OCI-LY3 (cell line): ENCODE measurements around the gene PGLYRP4.

ENCODE experiments used
- H2AFZ ChIP-seq: fragments of 200-600, 300-600 bp; shearing (Covaris generic); 2 replicates; pipeline ENCODE4 v1.6.0; 2014; ENCODE audit warnings: antibody characterized with exemption, low read depth, low read length
- H3K27ac ChIP-seq: fragments of 200-600, 300-600 bp; sonication (generic); 2 replicates; pipeline ENCODE4 v1.5.1; 2014; ENCODE audit warnings: mild to moderate bottlenecking, low read length, moderate library complexity, mixed read lengths
- H3K27me3 ChIP-seq: fragments of 200-600, 300-600 bp; sonication (generic); 2 replicates; pipeline ENCODE4 v1.6.1; 2014; ENCODE audit warnings: low read depth, low read length, mixed read lengths
- H3K36me3 ChIP-seq: fragments of 200-600, 300-600 bp; sonication (generic); replicated peaks from 2 replicates; pipeline ENCODE3; 2014; ENCODE audit warnings: low read depth, low read length, mixed read lengths
- H3K4me1 ChIP-seq: fragments of 300-600, 200-600 bp; sonication (generic); 2 replicates; pipeline ENCODE4 v1.6.1; 2014; ENCODE audit warnings: low read length, mixed read lengths
- H3K4me2 ChIP-seq: fragments of 200-600, 300-600 bp; sonication (generic); 2 replicates; pipeline ENCODE4 v1.6.1; 2014; ENCODE audit warnings: low read length, mixed read lengths
- H3K4me3 ChIP-seq: fragments of 300-600, 200-600 bp; sonication (generic); 2 replicates; pipeline ENCODE4 v1.5.1; 2014; ENCODE audit warnings: antibody characterized with exemption, mild to moderate bottlenecking, low read length, moderate library complexity
- H3K79me2 ChIP-seq: fragments of 300-600, 200-600 bp; shearing (Covaris generic); 2 replicates; pipeline ENCODE4 v1.6.1; 2014; ENCODE audit warnings: mild to moderate bottlenecking, low read length, mixed read lengths
- H3K9ac ChIP-seq: fragments of 300-600, 200-600 bp; shearing (Covaris generic); 2 replicates; pipeline ENCODE4 v1.6.0; 2014; ENCODE audit warnings: mild to moderate bottlenecking, low read length, moderate library complexity
- H3K9me3 ChIP-seq: fragments of 200-600, 300-600 bp; shearing (Covaris generic); 2 replicates; pipeline ENCODE4 v1.6.1; 2014; ENCODE audit warnings: low read length, mixed read lengths; ENCODE audit not compliant: insufficient read depth
- H4K20me1 ChIP-seq: fragments of 200-600, 300-600 bp; sonication (generic); 2 replicates; pipeline ENCODE4 v1.6.1; 2016; ENCODE audit warnings: low read length, mixed read lengths; ENCODE audit not compliant: insufficient read depth
- EZH2phosphoT487 ChIP-seq: fragments of 200-600 bp; shearing (Covaris generic); IDR thresholded peaks from 2 replicates; pipeline ENCODE4 v1.6.1; 2018; ENCODE audit warnings: antibody characterized with exemption, mixed run types, low read depth
- TF ChIP-seq, protein P1 (sequence below): fragments of 200-600, 300-600 bp; sonication (generic); IDR thresholded peaks from 2 replicates; pipeline ENCODE4 v1.5.1; 2014; ENCODE audit warnings: antibody characterized with exemption, low read length, low read depth

The PGLYRP4 gene

DNA sequence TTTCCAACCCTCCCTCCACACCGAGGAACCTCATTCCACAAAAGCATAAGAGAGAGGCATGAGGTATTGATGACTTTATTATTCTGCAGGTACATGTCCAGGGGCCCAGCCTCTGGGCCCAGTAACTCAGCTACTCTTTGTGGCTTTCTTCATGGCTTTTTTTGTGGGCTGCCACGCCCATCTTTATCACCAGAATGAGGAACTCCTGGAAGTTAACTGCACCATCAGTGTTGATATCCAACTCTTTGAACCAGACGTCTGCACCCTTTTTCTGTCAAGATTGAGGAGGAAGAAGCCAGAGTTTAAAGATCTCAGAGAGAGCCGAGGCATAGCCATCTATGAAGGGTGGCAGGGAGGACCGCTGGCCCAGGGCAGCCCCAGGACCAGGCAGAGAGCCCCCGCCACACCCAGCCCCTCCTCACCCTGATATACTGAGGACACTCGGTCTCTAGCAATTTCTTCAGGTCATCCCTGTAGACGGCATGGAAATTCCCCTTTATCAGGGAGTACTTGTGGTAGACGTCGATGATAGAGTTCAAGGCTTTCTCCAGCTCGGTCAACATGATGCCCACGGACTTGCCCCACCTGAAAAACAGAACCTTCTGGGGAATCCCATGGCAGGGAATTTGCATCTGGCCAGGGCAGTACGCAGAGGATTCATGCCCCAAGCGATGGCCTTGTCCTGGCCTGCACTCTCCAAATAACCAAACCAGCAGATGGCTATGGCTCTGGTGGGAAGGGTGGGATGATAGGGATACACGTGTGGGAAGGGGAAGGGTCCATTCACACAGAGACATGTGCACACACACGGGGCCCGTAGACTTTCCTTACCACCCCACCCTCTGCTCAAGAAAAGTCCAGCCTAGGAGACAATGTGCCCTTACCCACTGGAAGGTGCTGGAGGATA is 41.6 kb upstream of the PGLYRP4 start:
- TF ChIP-seq, protein P1, sequence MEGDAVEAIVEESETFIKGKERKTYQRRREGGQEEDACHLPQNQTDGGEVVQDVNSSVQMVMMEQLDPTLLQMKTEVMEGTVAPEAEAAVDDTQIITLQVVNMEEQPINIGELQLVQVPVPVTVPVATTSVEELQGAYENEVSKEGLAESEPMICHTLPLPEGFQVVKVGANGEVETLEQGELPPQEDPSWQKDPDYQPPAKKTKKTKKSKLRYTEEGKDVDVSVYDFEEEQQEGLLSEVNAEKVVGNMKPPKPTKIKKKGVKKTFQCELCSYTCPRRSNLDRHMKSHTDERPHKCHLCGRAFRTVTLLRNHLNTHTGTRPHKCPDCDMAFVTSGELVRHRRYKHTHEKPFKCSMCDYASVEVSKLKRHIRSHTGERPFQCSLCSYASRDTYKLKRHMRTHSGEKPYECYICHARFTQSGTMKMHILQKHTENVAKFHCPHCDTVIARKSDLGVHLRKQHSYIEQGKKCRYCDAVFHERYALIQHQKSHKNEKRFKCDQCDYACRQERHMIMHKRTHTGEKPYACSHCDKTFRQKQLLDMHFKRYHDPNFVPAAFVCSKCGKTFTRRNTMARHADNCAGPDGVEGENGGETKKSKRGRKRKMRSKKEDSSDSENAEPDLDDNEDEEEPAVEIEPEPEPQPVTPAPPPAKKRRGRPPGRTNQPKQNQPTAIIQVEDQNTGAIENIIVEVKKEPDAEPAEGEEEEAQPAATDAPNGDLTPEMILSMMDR = no peak
- no peak for TF ChIP-seq EZH2phosphoT487
- H3K27ac ChIP-seq = no peak overlapping the region
- H2AFZ ChIP-seq = no peak overlapping the region
- H3K9me3 ChIP-seq = no peaks in the 10 kb centered on the region
- peaks cover 84% of the 10 kb centered on the region for H3K27me3 ChIP-seq
- H4K20me1 ChIP-seq = no peaks in the 10 kb centered on the region
- no peaks in the 10 kb centered on the region for H3K36me3 ChIP-seq
- no peak overlapping the region for H3K9ac ChIP-seq
- no peaks in the 10 kb centered on the region for H3K4me1 ChIP-seq
- H3K79me2 ChIP-seq = no peaks in the 10 kb centered on the region
- no peak overlapping the region for H3K4me2 ChIP-seq
- H3K4me3 ChIP-seq = no peak overlapping the region

DNA sequence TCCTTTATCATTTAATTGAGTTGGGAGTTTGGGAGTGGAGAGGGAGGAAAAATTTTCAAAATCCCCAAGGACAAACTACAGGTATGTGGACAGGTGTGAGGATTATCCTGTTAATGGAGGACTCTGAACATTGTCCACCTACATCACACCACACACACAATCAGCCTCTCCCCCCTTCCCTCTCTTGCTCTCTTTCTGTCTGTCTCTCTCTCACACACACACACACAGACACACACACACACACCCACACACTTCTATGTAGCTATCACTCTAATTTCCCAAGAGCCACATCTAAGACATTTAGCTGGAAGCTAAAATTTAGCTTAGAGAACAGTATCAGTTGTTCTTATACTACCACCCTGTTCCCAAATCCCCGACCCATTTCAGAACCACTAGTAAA is 40.8 kb upstream of the PGLYRP4 start:
- H4K20me1 ChIP-seq = no peaks in the 10 kb centered on the region
- no peak overlapping the region for H2AFZ ChIP-seq
- no peak overlapping the region for H3K4me3 ChIP-seq
- TF ChIP-seq, protein P1 = no peak
- no peak for TF ChIP-seq EZH2phosphoT487
- H3K9ac ChIP-seq = no peak overlapping the region
- H3K27ac ChIP-seq = no peak overlapping the region
- H3K4me2 ChIP-seq = no peak overlapping the region
- H3K79me2 ChIP-seq = no peaks in the 10 kb centered on the region
- H3K36me3 ChIP-seq = no peaks in the 10 kb centered on the region
- no peaks in the 10 kb centered on the region for H3K9me3 ChIP-seq
- H3K4me1 ChIP-seq = no peaks in the 10 kb centered on the region
- H3K27me3 ChIP-seq = peaks cover 84% of the 10 kb centered on the region

DNA sequence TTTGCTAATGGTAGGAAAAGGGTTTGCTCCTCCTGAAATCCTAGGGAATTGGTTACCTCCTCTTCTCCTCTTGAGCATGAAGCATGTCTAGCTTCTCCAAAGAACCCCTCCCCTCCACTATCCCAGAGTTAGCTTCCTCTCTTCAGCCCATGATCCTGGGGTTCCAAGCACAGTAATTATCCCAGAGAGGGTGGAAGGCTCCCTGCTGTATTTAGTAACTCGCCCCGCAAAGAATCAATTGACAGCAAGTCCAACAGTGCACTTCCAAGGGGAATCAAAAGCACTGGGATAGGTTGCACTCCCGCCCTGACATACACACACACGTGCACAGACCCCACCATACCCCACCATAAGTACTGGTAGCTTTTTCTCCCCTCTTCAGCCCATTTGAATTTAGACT is 39.1 kb upstream of the PGLYRP4 start:
- H3K27ac ChIP-seq = no peak overlapping the region
- no peaks in the 10 kb centered on the region for H3K79me2 ChIP-seq

DNA sequence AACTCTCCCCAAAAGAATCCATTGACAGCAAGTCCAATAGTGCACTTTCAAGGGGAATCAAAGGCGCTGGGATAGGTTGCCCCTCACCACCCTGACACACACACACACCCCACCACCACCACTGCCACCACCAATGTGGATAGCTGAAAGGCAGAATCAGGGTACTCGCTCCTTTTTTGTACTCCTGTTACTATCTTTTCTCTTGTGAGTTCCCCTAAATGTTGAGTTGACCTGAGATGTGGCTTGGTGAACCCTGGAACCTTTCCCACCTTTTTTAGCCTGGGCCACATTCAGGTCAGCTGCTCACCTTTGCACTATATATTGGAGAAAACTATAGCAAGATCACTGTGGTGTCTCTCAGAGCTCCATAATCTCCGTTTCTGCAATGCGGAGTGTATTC is 38.4 kb upstream of the PGLYRP4 start:
- H3K9me3 ChIP-seq = no peaks in the 10 kb centered on the region
- no peak for TF ChIP-seq EZH2phosphoT487
- TF ChIP-seq, protein P1 = no peak

More for the DNA sequence above, 39.1 kb upstream of the PGLYRP4 start:
- no peak overlapping the region for H3K4me2 ChIP-seq
- H3K36me3 ChIP-seq = no peaks in the 10 kb centered on the region
- no peak overlapping the region for H3K4me3 ChIP-seq
- H3K9me3 ChIP-seq = no peaks in the 10 kb centered on the region
- H3K27me3 ChIP-seq = peaks cover 85% of the 10 kb centered on the region
- H2AFZ ChIP-seq = no peak overlapping the region
- TF ChIP-seq, protein P1 = no peak
- TF ChIP-seq EZH2phosphoT487 = no peak
- H4K20me1 ChIP-seq = no peaks in the 10 kb centered on the region
- no peaks in the 10 kb centered on the region for H3K4me1 ChIP-seq
- no peak overlapping the region for H3K9ac ChIP-seq

More for the DNA sequence above, 38.4 kb upstream of the PGLYRP4 start:
- Histone ChIP-seq H2AFZ (no peak overlapping the region), H3K27ac (no peak overlapping the region), H3K4me2 (no peak overlapping the region), H3K79me2 (no peaks in the 10 kb centered on the region), H3K9ac (no peak overlapping the region), H3K4me1 (no peaks in the 10 kb centered on the region), H3K36me3 (no peaks in the 10 kb centered on the region), H3K4me3 (no peak overlapping the region), H4K20me1 (no peaks in the 10 kb centered on the region), H3K27me3 (peaks cover 85% of the 10 kb centered on the region)
